Aorta (tissue), 5 donors: ENCODE measurements around the gene SVEP1. TPM values are rescaled to one million over a fixed set of nuclear protein-coding genes. Genes with fewer than 3 reads are reported as not detected.

Experiments used
- ATAC-seq: fragments of 200-7000 bp; cut with Tn5 transposase; one replicate; pipeline ENCODE4 v1.9.1; 2022; ENCODE audit warnings: moderate library complexity; ENCODE audit not compliant: low FRiP score
- DNase-seq, 2 donors: peaks; one replicate each; pipeline ENCODE4 v3.0.0-alpha.2; 2020
- H3K27ac ChIP-seq, 2 donors: one replicate each; pipeline ENCODE4 v1.5.1; 2013; ENCODE audit warnings: low read length in 2 of 2, mild to moderate bottlenecking in 2 of 2, moderate library complexity in 2 of 2, control low read depth in 1 of 2, inconsistent platforms in 1 of 2, low read depth in 1 of 2
- H3K27me3 ChIP-seq, 2 donors: one replicate each; pipeline ENCODE4 v1.6.1; 2013; ENCODE audit warnings: control low read depth in 1 of 2, low read length in 1 of 2, mild to moderate bottlenecking in 1 of 2, moderate library complexity in 1 of 2; ENCODE audit not compliant: insufficient read depth in 2 of 2, control insufficient read depth in 1 of 2
- H3K36me3 ChIP-seq, 2 donors: one replicate each; pipeline ENCODE4 v1.6.1; 2013; ENCODE audit warnings: control low read depth in 1 of 2, low read length in 1 of 2, mild to moderate bottlenecking in 1 of 2; ENCODE audit not compliant: insufficient read depth in 2 of 2, control insufficient read depth in 1 of 2
- H3K4me1 ChIP-seq, 2 donors: one replicate each; pipeline ENCODE4 v1.6.1; 2013; ENCODE audit warnings: low read length in 2 of 2, control low read depth in 1 of 2, mild to moderate bottlenecking in 1 of 2, moderate library complexity in 1 of 2; ENCODE audit not compliant: insufficient read depth in 2 of 2, control insufficient read depth in 1 of 2
- H3K4me3 ChIP-seq, 2 donors: one replicate each; pipeline ENCODE4 v1.5.1; 2013; ENCODE audit warnings: low read length in 2 of 2, control low read depth in 1 of 2, mild to moderate bottlenecking in 1 of 2
- H3K9me3 ChIP-seq: one replicate; pipeline ENCODE4 v1.6.1; 2013; ENCODE audit warnings: mild to moderate bottlenecking, low read length; ENCODE audit not compliant: control insufficient read depth
- WGBS, 2 donors: extraction: QIAGEN DNeasy Blood & Tissue Kit; methylation state at CpG; one replicate each; pipeline ENCODE4 v1.1.7; 2013; 5-methylcytosine and 5-hydroxymethylcytosine counted together
- intact Hi-C, 2 donors: fragments of 100-400 bp; cut with DNase I; formaldehyde crosslinking; loops; one replicate each; pipeline versions ENCODE4 v1.14.2 to v1.15.0; 2022
- polyA plus RNA-seq, 2 donors: library from polyadenylated mRNA; stranded (reverse); fragments of 200-250 nt; gene quantifications; one replicate each; pipeline ENCODE4 v1.2.3, GENCODE V29; 2013
- total RNA-seq, 2 donors: library from RNA; stranded (reverse); fragmentation: NEBNext Ultra II Directional; extraction: Animal tissue kit (Norgen Biotek cat#: 25700); gene quantifications; one replicate each; pipeline ENCODE4 v1.2.1, GENCODE V29; 2021
- donor health status: healthy with polysubstance abuse.
- donor health status: Bipolar disorder and iron deficiency.
- donor health status: DM: no; HTN: no; CAD: no.
- donor health status: DM: no; HTN: no; CAD: no.
- donor health status: DM: yes; HTN: yes; CAD: no.

SVEP1 gene
- total and polyA plus RNA-seq, 4 donors, result 0.63 to 120 (median 38.4) TPM

- DNase-seq (no peak), ATAC-seq (no peak)
- 78 to 94% methylated on average over 1 of the region's 1 CpG for WGBS, 2 donors
- H3K4me3 ChIP-seq, result no peak overlapping the region
- H3K27ac ChIP-seq, result no peak overlapping the region
- no peaks in the 10 kb centered on the region for H3K27me3 ChIP-seq
- peaks cover 0 to 5% of the 10 kb centered on the region in 2 donors for H3K36me3 ChIP-seq
- no peaks in the 10 kb centered on the region for H3K4me1 ChIP-seq
- intact Hi-C loops, result no loop called here
- H3K9me3 ChIP-seq, result no peaks in the 10 kb centered on the region
Measured at GRCh38 chr9:110486218-110486617, 93.3 kb downstream of the SVEP1 start.

DNA sequence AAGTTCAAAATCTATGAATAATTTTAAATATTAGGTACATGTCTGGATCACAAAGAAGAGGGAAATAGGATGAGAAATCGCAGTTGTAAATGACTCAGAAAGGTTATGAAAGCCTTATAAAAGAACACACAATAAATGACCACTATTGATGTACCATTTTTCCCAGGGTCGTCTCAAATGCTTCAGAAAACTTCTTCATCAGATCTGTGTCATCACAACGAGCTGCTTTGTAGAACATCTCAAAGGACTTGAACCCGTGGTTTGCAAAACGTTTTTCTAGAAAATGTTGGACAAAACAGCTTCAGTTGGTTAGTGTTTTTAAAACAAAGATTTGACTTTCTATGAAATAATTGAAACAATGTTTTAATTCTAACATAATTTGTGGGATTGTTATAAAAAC, 100.1 kb downstream of the SVEP1 start:
- no peak for DNase-seq
- Histone ChIP-seq H3K4me1 (no peaks in the 10 kb centered on the region), H3K4me3 (no peak overlapping the region), H3K27me3 (no peaks in the 10 kb centered on the region), H3K27ac (no peak overlapping the region), H3K36me3 (no peaks in the 10 kb centered on the region), H3K9me3 (no peaks in the 10 kb centered on the region)
- intact Hi-C loops, result no loop called here
- WGBS, 2 donors, result 69 to 74% methylated on average over 5 of the region's 5 CpGs
- ATAC-seq, result no peak

DNA sequence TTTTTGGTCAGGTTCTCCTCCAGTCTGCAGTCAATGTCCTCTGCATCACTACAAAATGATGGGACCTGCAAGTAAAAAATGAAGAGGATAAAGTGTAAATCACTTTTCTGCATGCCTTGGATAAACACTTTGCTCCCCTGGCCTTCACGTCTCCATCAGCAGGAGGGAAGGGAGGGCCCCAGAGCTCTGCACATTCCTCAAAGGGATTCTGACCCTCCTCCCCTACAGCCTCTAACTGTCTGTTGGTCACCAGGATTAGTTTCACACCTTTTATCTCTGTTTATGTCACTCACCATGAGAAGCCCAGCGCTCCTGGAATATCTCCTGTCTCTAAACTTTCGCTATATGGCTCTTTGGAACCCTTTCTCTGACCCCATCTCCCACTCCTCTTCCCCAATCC, 103.3 kb downstream of the SVEP1 start:
- DNase-seq (no peak), ATAC-seq (no peak)
- H3K27ac ChIP-seq, result no peak overlapping the region
- WGBS, 2 donors, result 55 to 67% methylated on average over 3 of the region's 3 CpGs
- H3K4me3 ChIP-seq, result no peak overlapping the region
- no peaks in the 10 kb centered on the region for H3K36me3 ChIP-seq
- no peaks in the 10 kb centered on the region for H3K4me1 ChIP-seq
- no peaks in the 10 kb centered on the region for H3K9me3 ChIP-seq
- H3K27me3 ChIP-seq, result no peaks in the 10 kb centered on the region
- intact Hi-C loops, result no loop called here

- Histone ChIP-seq H3K36me3 (no peaks in the 10 kb centered on the region), H3K9me3 (no peaks in the 10 kb centered on the region), H3K4me1 (no peaks in the 10 kb centered on the region), H3K4me3 (no peak overlapping the region), H3K27me3 (no peaks in the 10 kb centered on the region), H3K27ac (no peak overlapping the region)
- no peak for DNase-seq
- WGBS, 2 donors, result 92 to 93% methylated on average over 6 of the region's 6 CpGs
- intact Hi-C loops, result no loop called here
- ATAC-seq, result no peak
Measured at GRCh38 chr9:110472111-110472510, 107.4 kb downstream of the SVEP1 start.

DNA sequence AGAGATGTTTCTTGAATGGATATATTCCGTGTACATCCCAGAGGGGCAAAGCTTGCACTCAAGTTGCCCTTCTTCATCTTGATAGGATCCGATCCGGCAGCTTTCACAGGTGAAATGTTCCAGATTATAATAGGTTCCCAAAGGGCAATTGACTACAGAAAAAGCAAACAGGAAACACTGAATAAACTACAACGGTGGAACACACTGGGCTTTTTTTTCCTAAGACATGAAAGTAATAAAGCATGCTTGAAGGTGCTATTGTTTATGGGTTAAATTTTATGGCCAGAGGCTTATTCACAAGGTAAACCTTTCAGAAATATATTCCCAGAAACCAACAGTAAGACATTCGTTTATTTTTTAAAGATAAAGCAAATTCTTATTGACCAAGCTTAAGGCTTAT, 110.6 kb downstream of the SVEP1 start:
- H3K4me3 ChIP-seq, result no peak overlapping the region
- no peaks in the 10 kb centered on the region for H3K4me1 ChIP-seq
- no peaks in the 10 kb centered on the region for H3K36me3 ChIP-seq
- H3K27me3 ChIP-seq, result no peaks in the 10 kb centered on the region
- DNase-seq (no peak), ATAC-seq (no peak)
- intact Hi-C loops, result no loop called here
- no peaks in the 10 kb centered on the region for H3K9me3 ChIP-seq
- H3K27ac ChIP-seq, result no peak overlapping the region
- WGBS, 2 donors, result 72 to 74% methylated on average over 5 of the region's 5 CpGs

GRCh38 chr9:110465190-110465589, 114.4 kb downstream of the SVEP1 start:
- no peaks in the 10 kb centered on the region for H3K36me3 ChIP-seq
- H3K27ac ChIP-seq, result no peak overlapping the region
- ATAC-seq, result no peak
- no peak for DNase-seq
- no peaks in the 10 kb centered on the region for H3K4me1 ChIP-seq
- 79 to 92% methylated on average over 3 of the region's 3 CpGs for WGBS, 2 donors
- no peaks in the 10 kb centered on the region for H3K27me3 ChIP-seq
- no peaks in the 10 kb centered on the region for H3K9me3 ChIP-seq
- intact Hi-C loops, result no loop called here
- H3K4me3 ChIP-seq, result no peak overlapping the region

- WGBS, 2 donors, result 87 to 100% methylated on average over 1 of the region's 1 CpG
- no peaks in the 10 kb centered on the region for H3K27me3 ChIP-seq
- H3K36me3 ChIP-seq, result no peaks in the 10 kb centered on the region
- DNase-seq (no peak), ATAC-seq (no peak)
- intact Hi-C loops, result no loop called here
- no peak overlapping the region for H3K27ac ChIP-seq
- H3K4me1 ChIP-seq, result no peaks in the 10 kb centered on the region
- H3K4me3 ChIP-seq, result no peak overlapping the region
- no peaks in the 10 kb centered on the region for H3K9me3 ChIP-seq
Measured at GRCh38 chr9:110464321-110464720, 115.2 kb downstream of the SVEP1 start.

DNA sequence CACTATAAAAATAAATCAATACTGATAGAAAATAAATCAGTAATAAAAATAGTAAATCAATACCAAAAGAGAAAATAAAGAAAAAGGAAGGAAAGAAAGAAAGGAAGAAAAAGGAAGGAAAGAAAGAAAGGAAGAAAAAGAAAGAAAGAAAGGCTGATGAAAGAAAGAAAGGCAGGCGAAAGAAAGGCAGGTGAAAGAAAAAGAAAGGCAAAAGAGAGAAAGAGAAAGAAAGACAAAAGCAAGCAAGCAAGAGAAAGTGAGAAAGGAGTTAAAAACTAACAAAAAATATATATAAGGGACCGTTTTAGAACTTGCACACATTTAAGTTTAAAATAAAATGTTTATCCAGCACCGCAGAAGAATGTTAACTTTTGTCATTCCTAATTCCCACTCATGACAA, 116.0 kb downstream of the SVEP1 start:
- Histone ChIP-seq H3K27ac (no peak overlapping the region), H3K36me3 (no peaks in the 10 kb centered on the region), H3K9me3 (no peaks in the 10 kb centered on the region), H3K27me3 (no peaks in the 10 kb centered on the region), H3K4me3 (no peak overlapping the region), H3K4me1 (no peaks in the 10 kb centered on the region)
- WGBS, 2 donors, result 36 to 38% methylated on average over 3 of the region's 3 CpGs
- DNase-seq (no peak), ATAC-seq (no peak)
- intact Hi-C loops, result no loop called here

DNA sequence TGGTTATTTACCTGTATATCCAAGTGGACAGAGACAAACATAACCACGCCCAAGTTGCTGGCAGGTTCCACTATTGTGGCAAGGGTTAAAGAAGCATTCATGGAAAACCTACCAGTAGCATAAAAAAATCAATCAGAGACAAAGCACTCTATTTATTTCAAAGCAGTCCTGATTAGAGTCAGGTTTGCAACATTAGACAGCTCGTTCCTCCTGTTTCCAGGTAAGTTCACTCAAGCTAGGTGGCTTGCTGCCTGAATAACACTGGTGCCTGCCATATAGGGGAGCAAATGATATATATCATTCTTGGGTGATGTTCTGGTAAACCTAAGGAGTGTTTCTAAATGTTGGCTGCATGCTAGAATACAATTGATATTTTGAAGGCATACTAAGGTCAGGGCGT, 122.3 kb downstream of the SVEP1 start:
- no peak for ATAC-seq
- Histone ChIP-seq H3K9me3 (no peaks in the 10 kb centered on the region), H3K4me1 (no peaks in the 10 kb centered on the region), H3K27ac (no peak overlapping the region), H3K4me3 (no peak overlapping the region), H3K27me3 (no peaks in the 10 kb centered on the region), H3K36me3 (no peaks in the 10 kb centered on the region)
- no peak for DNase-seq
- intact Hi-C loops, result no loop called here
- 80 to 96% methylated on average over 3 of the region's 3 CpGs for WGBS, 2 donors
